HFFc6 (cell line): ENCODE measurements around the gene GRPEL1. TPM values are rescaled to one million over a fixed set of nuclear protein-coding genes. Genes with fewer than 3 reads are reported as not detected.

Experiments used
- DNase-seq: peaks from one replicate; pipeline ENCODE4 v3.0.0-alpha.2; 2018
- H3K27ac Mint-ChIP-seq: 2 replicates; pipeline ENCODE4 v1.8.0; 2020; ENCODE audit warnings: mild to moderate bottlenecking, mixed read lengths
- H3K27me3 Mint-ChIP-seq: 2 replicates; pipeline ENCODE4 v1.8.0; 2021; ENCODE audit warnings: mild to moderate bottlenecking, moderate library complexity, mixed read lengths; ENCODE audit not compliant: insufficient read depth
- H3K36me3 Mint-ChIP-seq: 2 replicates; pipeline ENCODE4 v1.8.0; 2021; ENCODE audit warnings: low read depth, mixed read lengths
- H3K4me1 Mint-ChIP-seq: 2 replicates; pipeline ENCODE4 v1.8.0; 2020; ENCODE audit warnings: low read depth, mixed read lengths
- H3K4me3 Mint-ChIP-seq: 2 replicates; pipeline ENCODE4 v1.8.0; 2020; ENCODE audit warnings: mild to moderate bottlenecking, moderate library complexity, mixed read lengths
- H3K9me3 Mint-ChIP-seq: 2 replicates; pipeline ENCODE4 v1.8.0; 2020; ENCODE audit warnings: mild to moderate bottlenecking, mixed read lengths
- CTCF ChIP-seq: fragments of 200-600 bp; sonication (generic); IDR thresholded peaks from 2 replicates; pipeline ENCODE4 v1.5.0; 2021; ENCODE audit warnings: antibody characterized with exemption, mild to moderate bottlenecking
- total RNA-seq, 6 experiments: library from RNA; stranded (reverse); fragmentation: NEBNext Ultra II Directional; extraction: Animal tissue kit (Norgen Biotek cat#: 25700); gene quantifications; 2 replicates in 1 of 6; 3 replicates in 5 of 6; pipeline ENCODE4 v1.2.3, GENCODE V29; 2021

GRPEL1 gene
- total RNA-seq, 6 experiments from 2014 or later: 43.1 to 62.1 (median 45.3) TPM

- TF ChIP-seq CTCF: no peak
- peaks cover 12% of the 10 kb centered on the region for H3K9me3 Mint-ChIP-seq
- H3K27ac Mint-ChIP-seq: no peak overlapping the region
- no peak overlapping the region for H3K4me3 Mint-ChIP-seq
- no peaks in the 10 kb centered on the region; the same call in 1 of the 2 replicates for H3K36me3 Mint-ChIP-seq
- H3K4me1 Mint-ChIP-seq: peaks cover 14% of the 10 kb centered on the region
- H3K27me3 Mint-ChIP-seq: peaks cover 22% of the 10 kb centered on the region
- DNase-seq: no peak
Measured at GRCh38 chr4:7078025-7078424, 10.2 kb upstream of the GRPEL1 start.

GRCh38 chr4:7077371-7077770 is 9.5 kb upstream of the GRPEL1 start:
- peaks cover 14% of the 10 kb centered on the region for H3K4me1 Mint-ChIP-seq
- TF ChIP-seq CTCF: no peak
- no peak overlapping the region for H3K4me3 Mint-ChIP-seq
- no peak overlapping the region for H3K27ac Mint-ChIP-seq
- peaks cover 20% of the 10 kb centered on the region for H3K27me3 Mint-ChIP-seq
- H3K9me3 Mint-ChIP-seq: peaks cover 12% of the 10 kb centered on the region
- no peak for DNase-seq
- H3K36me3 Mint-ChIP-seq: no peaks in the 10 kb centered on the region; the same call in 1 of the 2 replicates

GRCh38 chr4:7076696-7077082 is 8.8 kb upstream of the GRPEL1 start:
- no peaks in the 10 kb centered on the region; the same call in 1 of the 2 replicates for H3K36me3 Mint-ChIP-seq
- peaks cover 12% of the 10 kb centered on the region for H3K9me3 Mint-ChIP-seq

GRCh38 chr4:7075962-7076695 is 8.3 kb upstream of the GRPEL1 start:
- TF ChIP-seq CTCF: no peak
- Mint-ChIP-seq H3K4me3 (no peak overlapping the region), H3K27ac (no peak overlapping the region; the same call in 1 of the 2 replicates), H3K27me3 (peaks cover 13% of the 10 kb centered on the region), H3K9me3 (peaks cover 12% of the 10 kb centered on the region), H3K36me3 (no peaks in the 10 kb centered on the region; the same call in 1 of the 2 replicates), H3K4me1 (peaks cover 14% of the 10 kb centered on the region)
- DNase-seq: peak; percentile 28

More at GRCh38 chr4:7076696-7077082, 8.8 kb upstream of the GRPEL1 start:
- DNase-seq: no peak
- TF ChIP-seq CTCF: no peak
- Mint-ChIP-seq H3K27me3 (peaks cover 15% of the 10 kb centered on the region), H3K27ac (no peak overlapping the region), H3K4me1 (peaks cover 14% of the 10 kb centered on the region), H3K4me3 (no peak overlapping the region)

GRCh38 chr4:7074426-7074825 is 6.6 kb upstream of the GRPEL1 start:
- H3K27ac Mint-ChIP-seq: no peak overlapping the region
- peak; percentile 27 for DNase-seq

More at GRCh38 chr4:7074426-7074825, 6.6 kb upstream of the GRPEL1 start:
- H3K4me3 Mint-ChIP-seq: no peak overlapping the region
- peaks cover 11% of the 10 kb centered on the region for H3K27me3 Mint-ChIP-seq
- no peaks in the 10 kb centered on the region for H3K9me3 Mint-ChIP-seq
- no peaks in the 10 kb centered on the region for H3K36me3 Mint-ChIP-seq
- TF ChIP-seq CTCF: no peak
- peaks cover 22% of the 10 kb centered on the region for H3K4me1 Mint-ChIP-seq
